GM04504 (cell line): ENCODE measurements around the gene NLRC4.
"Not testable (repeated sequence)": the region's sequence is repeated elsewhere in the genome, so short reads cannot be mapped to it uniquely, and the experiment has no call there.

ENCODE experiments used
- DNase-seq: peaks from one replicate; pipeline ENCODE4 v3.0.0-alpha.2; 2012; ENCODE audit warnings: low read depth

The NLRC4 gene

DNA sequence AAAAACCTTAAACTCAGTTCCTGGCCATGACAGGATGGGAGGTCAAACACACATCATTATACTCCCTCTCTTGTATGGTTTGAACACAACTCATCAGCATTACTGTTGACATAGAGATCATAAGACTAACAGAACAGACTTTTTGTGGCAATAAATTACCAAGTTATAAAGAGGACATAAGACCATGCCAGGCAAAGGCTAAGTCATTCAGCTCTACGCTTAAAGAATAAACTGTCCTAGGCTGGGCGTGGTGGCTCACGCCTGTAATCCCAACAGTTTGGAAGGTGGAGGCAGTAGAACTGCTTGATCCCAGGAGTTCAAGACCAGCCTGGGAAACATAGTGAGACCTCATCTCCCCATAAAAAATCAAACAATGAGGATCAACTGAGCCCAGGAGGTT, 16.4 kb downstream of the NLRC4 start:
- DNase-seq = no peak

GRCh38 chr2:32246911-32247310, 17.8 kb downstream of the NLRC4 start:
- DNase-seq = no peak

DNA sequence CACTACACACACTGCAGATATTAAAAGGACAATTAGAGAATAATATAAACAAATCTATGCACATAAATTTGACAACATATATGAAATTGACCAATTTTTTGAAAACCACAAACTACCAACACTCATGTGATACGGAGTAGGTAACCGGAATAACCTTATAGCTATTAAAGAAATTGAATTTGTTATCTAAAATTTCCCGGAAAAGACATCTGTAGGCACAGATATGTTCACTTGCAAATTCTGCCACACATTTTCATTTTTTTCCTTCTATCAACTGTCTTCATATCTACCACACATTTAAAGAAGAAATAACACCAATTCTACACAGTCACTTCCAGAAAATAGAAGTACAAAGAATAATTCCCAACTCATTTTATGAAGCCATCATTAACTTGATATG, 22.4 kb downstream of the NLRC4 start:
- no peak for DNase-seq

DNA sequence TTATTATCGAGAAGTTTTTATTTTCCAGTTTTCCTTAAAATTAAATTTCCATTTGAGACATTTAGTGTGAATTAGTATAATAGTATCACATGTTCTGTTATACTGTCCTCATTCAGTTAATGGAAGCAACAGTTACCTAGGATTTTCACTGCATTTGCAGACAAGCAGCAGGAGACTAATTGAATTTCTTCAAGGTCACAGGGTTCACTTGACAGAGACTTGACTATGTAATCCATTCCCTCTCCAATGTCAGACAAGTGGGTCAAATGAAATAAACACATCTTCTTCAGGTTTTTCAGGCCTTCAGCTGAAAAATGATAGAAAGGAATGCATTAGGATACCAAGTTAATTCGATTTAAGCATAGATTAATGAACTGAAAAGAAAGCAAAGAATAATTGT, 26.7 kb downstream of the NLRC4 start:
- DNase-seq = no peak

DNA sequence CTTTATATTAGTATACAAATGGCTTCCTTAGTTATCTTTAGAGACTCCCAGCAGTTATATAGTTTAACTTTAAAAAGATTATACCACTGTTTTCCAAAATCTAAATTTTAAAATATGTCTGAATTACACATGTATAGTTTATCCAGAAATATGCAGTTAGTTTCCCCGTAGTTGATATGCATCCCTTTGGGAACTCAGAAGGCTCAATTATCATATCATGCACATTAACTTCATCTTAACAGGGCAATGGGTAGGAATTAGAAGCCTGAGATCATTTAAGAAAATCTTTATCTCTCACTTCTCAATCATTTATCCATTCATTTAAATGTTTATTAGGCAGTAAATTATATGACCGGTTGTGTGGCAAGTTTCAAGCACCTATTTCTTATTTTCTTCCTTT, 27.2 kb downstream of the NLRC4 start:
- DNase-seq = no peak

GRCh38 chr2:32235315-32235714, 29.4 kb downstream of the NLRC4 start:
- no peak for DNase-seq

GRCh38 chr2:32231959-32232358, 32.7 kb downstream of the NLRC4 start:
- no peak for DNase-seq

DNA sequence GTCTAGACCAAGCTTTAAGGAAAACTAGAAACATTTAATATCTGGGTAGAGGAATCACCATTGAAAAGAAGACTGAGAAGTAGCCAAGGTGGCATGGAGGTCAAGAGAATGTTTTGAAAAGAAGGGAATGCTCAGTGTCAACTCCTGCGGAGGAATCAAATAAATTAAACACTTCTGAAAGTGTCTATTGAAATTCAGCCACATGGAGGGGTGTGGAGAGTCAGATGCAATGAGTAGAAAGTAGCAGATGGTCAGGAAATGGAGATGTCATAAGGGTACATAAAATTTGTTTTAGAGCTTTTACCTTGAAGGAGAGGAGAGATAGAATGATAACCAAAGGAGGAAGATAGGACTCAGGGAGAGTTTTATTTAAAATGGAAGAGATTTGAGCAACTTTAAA, 35.1 kb downstream of the NLRC4 start:
- DNase-seq = no peak

GRCh38 chr2:32228181-32228580, 36.5 kb downstream of the NLRC4 start:
- no peak for DNase-seq

- DNase-seq = no peak
These were observed 37.2 kb downstream of the NLRC4 start for GRCh38 chr2:32227492-32227891.

- no peak for DNase-seq
These were observed 41.7 kb downstream of the NLRC4 start for GRCh38 chr2:32222966-32223365.

DNA sequence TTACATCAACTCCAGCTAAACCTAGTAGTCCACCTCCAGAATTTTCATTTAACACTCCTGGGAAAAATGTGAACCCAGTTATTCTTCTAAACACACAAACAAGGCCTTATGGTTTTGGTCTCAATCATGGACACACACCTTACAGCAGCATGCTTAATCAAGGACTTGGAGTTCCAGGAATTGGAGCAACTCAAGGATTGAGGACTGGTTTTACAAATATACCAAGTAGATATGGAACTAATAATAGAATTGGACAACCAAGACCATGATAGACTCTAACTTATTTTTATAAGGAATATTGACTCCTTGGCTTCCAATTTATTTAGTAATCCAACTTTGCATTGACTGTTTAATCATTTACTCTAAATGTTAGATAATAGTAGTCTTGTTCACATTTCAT, 44.2 kb downstream of the NLRC4 start:
- DNase-seq = no peak

GRCh38 chr2:32212295-32212694, 52.4 kb downstream of the NLRC4 start:
- DNase-seq = no peak

- DNase-seq = no peak
These were observed 53.8 kb downstream of the NLRC4 start for GRCh38 chr2:32210767-32211408.

DNA sequence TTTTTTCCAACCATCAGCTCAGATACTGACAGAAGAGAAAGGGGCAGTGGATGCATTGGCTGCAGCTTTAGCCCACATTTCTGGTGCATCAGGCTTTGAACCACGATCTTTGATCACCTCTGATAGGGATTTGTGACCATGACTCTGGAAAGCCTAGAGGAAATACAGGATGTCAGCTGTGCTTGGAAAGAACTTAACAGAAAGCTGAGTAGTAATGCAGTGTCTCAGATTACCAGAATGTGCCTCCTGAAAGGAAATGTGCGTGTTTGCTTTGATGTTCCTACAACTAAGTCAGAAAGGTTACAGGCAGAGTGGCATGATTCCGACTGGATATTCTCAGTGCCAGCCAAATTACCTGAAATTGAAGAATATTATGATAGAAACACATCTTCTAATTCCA, 61.3 kb downstream of the NLRC4 start:
- not testable (repeated sequence) for DNase-seq

DNA sequence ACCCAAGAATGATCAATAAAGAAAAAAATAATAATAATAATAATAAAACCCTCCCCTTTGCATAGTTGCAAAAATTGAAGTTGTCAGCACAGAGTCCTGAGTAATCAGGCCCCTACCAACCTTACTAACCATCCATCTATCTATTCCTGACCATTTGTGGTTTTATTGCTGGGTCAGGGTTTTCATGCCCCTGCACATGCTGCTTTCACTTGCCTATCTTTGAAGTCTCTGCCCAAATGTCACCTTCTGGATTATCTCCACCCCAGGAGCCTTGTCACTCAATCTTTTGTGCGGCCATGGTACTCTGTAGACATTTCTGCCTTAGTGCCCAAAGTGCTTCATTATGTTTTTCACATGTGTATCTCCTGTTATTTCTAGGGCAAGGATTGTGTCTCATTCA, 63.9 kb downstream of the NLRC4 start:
- DNase-seq = no peak

- DNase-seq = no peak
These were observed 72.3 kb downstream of the NLRC4 start for GRCh38 chr2:32192418-32192817.

DNA sequence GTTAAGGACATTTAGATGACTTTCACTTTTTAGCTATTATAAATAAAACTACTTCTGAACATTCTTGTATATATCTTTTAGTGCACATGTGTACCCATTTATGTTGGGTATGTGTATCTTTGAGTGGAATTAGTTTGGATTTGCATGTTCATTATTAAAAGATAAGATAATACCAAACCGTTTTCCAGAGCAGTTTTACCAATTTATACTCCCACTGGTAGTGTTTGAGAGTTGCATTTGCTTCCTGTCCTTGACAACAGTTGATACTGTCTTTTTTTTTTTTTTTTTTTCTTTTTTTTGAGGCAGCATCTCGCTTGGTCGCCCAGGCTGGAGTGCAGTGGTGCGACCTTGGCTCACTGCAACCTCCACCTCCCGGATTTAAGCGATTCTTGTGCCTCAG, 75.7 kb downstream of the NLRC4 start:
- DNase-seq = no peak

- DNase-seq = no peak
These were observed 82.0 kb downstream of the NLRC4 start for GRCh38 chr2:32182667-32183066.
